Adrenal gland (tissue), 12 donors: Measurements from ENCODE around the gene CCNL1. TPM values are rescaled to one million over a fixed set of nuclear protein-coding genes. Genes with fewer than 3 reads are reported as not detected.
"Not testable (repeated sequence)": the region's sequence is repeated elsewhere in the genome, so short reads cannot be mapped to it uniquely, and the experiment has no call there.

Experiments
- DNase-seq, 7 donors: peaks; one replicate each; pipeline ENCODE4 v3.0.0-alpha.2; 2019 to 2020
- H3K27ac ChIP-seq, 5 donors: fragments of 200-600 bp; sonication (generic) in 4 of 5; 1 replicate in 3 of 5; 2 replicates in 2 of 5; pipeline versions ENCODE4 v1.5.1 to v1.8.0; 2016 to 2020; ENCODE audit warnings: mild to moderate bottlenecking in 1 of 5
- H3K27me3 ChIP-seq: fragments of 200-600 bp; 2 replicates; pipeline ENCODE4 v1.8.0; 2021
- H3K36me3 ChIP-seq, 2 donors: fragments of 200-600 bp; replicated peaks in 1 of 2; 1 replicate in 1 of 2; 2 replicates in 1 of 2; pipeline versions ENCODE4 v1.5.1 to v1.8.0; 2018 to 2022
- H3K4me1 ChIP-seq, 2 donors: fragments of 200-600 bp; replicated peaks in 1 of 2; 1 replicate in 1 of 2; 2 replicates in 1 of 2; pipeline versions ENCODE4 v1.5.1 to v1.8.0; 2018 to 2021
- H3K4me3 ChIP-seq, 4 donors: fragments of 200-600 bp; sonication (generic) in 3 of 4; one replicate each; pipeline ENCODE4 v1.5.1; 2016 to 2018
- H3K9me3 ChIP-seq, 3 donors: fragments of 200-600 bp; sonication (generic) in 1 of 3; replicated peaks in 1 of 3; 1 replicate in 2 of 3; 2 replicates in 1 of 3; pipeline versions ENCODE4 v1.5.1 to v1.8.0; 2016 to 2021
- CTCF ChIP-seq, 6 experiments: fragments of 450-650 bp in 4 of 6; fragments of 200-600 bp in 2 of 6; sonication (generic) in 1 of 6; IDR thresholded peaks; 1 replicate in 5 of 6; 2 replicates in 1 of 6; pipeline versions ENCODE4 v1.5.1 to v1.8.0; 2016 to 2021; ENCODE audit warnings: antibody characterized with exemption in 6 of 6, mild to moderate bottlenecking in 2 of 6, moderate library complexity in 1 of 6
- POLR2A ChIP-seq, 2 donors: fragments of 450-650 bp; IDR thresholded peaks; one replicate each; pipeline ENCODE4 v1.6.1; 2017; ENCODE audit warnings: antibody characterized with exemption in 2 of 2, mild to moderate bottlenecking in 2 of 2, moderate library complexity in 1 of 2
- WGBS, 4 donors: extraction: QIAGEN DNeasy Blood & Tissue Kit in 2 of 4; methylation state at CpG; one replicate each; pipeline versions ENCODE4 v1.1.5 to v1.1.7; 2013 to 2017; 5-methylcytosine and 5-hydroxymethylcytosine counted together
- intact Hi-C, 2 donors: fragments of 100-400 bp; cut with DNase I; formaldehyde crosslinking; loops; one replicate each; pipeline versions ENCODE4 v1.14.1 to v1.15.0; 2022 to 2023
- polyA plus RNA-seq, 3 donors: library from polyadenylated mRNA; stranded (reverse); fragments of 200-250 nt in 2 of 3; fragments of 350-450 nt in 1 of 3; fragmentation: Illumina TruSeq in 1 of 3; extraction: RNeasy Lipid Tissue Mini Kit (QIAGEN cat#74804) in 1 of 3; gene quantifications; one replicate each; pipeline ENCODE4 v1.2.3, GENCODE V29; 2013 to 2014
- total RNA-seq, 9 donors: library from RNA; depleted of rRNA in 4 of 9; stranded (reverse); fragments of >200 nt in 4 of 9; fragments of 120-200 nt in 1 of 9; fragmentation: NEBNext Ultra II Directional in 1 of 9; extraction: Animal tissue kit (Norgen Biotek cat#: 25700) in 1 of 9; gene quantifications; one replicate each; pipeline versions ENCODE4 v1.1.0 to v1.2.4, GENCODE V29; 2013 to 2023
- donor health status: healthy with polysubstance abuse.
- donor health status: Bipolar disorder and iron deficiency.
- donor health status: DM: yes; HTN: yes; CAD: no.
- donor health status: DM: no; HTN: no; CAD: no.
- donor health status: DM: no; HTN: no; CAD: no.
- donor health status: DM: yes; HTN: yes; CAD: no.

Gene CCNL1
- total and polyA plus RNA-seq, 12 donors, result 50.1 to 223 (median 105) TPM

DNA sequence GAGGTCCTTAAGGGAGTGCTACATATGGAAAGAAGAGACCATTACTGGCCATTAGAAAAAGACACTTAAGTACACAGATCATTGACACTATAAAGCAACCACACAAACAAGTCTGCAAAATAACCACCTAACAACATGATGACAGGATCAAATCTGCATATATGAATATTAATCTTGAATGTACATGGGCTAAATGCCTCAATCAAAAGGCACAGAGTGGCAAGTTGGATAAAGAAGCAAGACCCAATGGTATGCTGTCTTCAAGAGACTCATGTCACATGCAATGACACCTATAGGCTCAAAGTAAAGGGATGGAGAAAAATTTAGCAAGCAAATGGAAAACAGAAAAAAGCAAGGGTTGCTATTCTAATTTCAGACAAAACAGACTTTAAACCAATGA, 28.4 kb upstream of the CCNL1 start:
- intact Hi-C loops, result no loop called here
- no peak overlapping the region for H3K4me3 ChIP-seq
- H3K27me3 ChIP-seq, result no peaks in the 10 kb centered on the region
- no peaks in the 10 kb centered on the region for H3K4me1 ChIP-seq
- H3K27ac ChIP-seq, result no peak overlapping the region
- no peaks in the 10 kb centered on the region for H3K36me3 ChIP-seq
- no peak for TF ChIP-seq CTCF (IDR thresholded peaks at IDR 0.05)
- TF ChIP-seq POLR2A (IDR thresholded peaks at IDR 0.05), result no peak
- peaks cover 0 to 7% (median 0%) of the 10 kb centered on the region in 3 donors for H3K9me3 ChIP-seq
- no peak for DNase-seq

GRCh38 chr3:157182879-157183278, 22.9 kb upstream of the CCNL1 start:
- H3K36me3 ChIP-seq, result no peaks in the 10 kb centered on the region
- no peak overlapping the region for H3K4me3 ChIP-seq
- WGBS, 4 donors, result 90 to 98% (median 96%) methylated on average over 3 of the region's 3 CpGs
- no peak for TF ChIP-seq POLR2A (IDR thresholded peaks at IDR 0.05)
- no peak for TF ChIP-seq CTCF (IDR thresholded peaks at IDR 0.05)
- H3K4me1 ChIP-seq, result no peaks in the 10 kb centered on the region
- H3K9me3 ChIP-seq, result no peaks in the 10 kb centered on the region
- intact Hi-C loops, result no loop called here
- H3K27me3 ChIP-seq, result no peaks in the 10 kb centered on the region
- DNase-seq, result no peak
- H3K27ac ChIP-seq, result no peak overlapping the region

GRCh38 chr3:157180262-157180661, 20.3 kb upstream of the CCNL1 start:
- intact Hi-C loops, result no loop called here
- TF ChIP-seq POLR2A (IDR thresholded peaks at IDR 0.05) (no peak), CTCF (IDR thresholded peaks at IDR 0.05) (no peak)
- Histone ChIP-seq H3K27ac (no peak overlapping the region), H3K4me3 (no peak overlapping the region), H3K9me3 (no peaks in the 10 kb centered on the region), H3K4me1 (peaks cover 6 to 15% of the 10 kb centered on the region in 2 donors), H3K27me3 (no peaks in the 10 kb centered on the region), H3K36me3 (no peaks in the 10 kb centered on the region)
- DNase-seq, result no peak
- 96 to 100% (median 99%) methylated on average over 2 of the region's 2 CpGs for WGBS, 4 donors

DNA sequence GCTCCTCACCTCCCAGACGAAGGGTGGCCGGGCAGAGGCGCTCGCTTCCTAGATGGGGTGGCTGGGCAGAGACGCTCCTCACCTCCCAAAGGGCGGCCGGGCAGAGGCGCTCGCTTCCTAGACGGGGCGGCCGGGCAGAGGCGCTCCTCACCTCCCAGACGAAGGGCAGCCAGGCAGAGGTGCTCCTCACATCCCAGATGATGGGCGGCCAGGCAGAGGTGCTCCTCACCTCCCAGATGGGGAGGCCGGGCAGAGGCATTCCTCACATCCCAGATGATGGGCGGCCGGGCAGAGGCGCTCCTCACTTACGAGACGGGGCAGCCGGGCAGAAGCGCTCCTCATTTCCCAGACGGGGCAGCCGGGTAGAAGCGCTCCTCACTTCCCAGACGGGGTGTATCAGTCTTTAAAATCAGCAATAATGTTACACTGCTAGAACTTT, 19.4 kb upstream of the CCNL1 start:
- Histone ChIP-seq H3K27ac (no peak overlapping the region), H3K36me3 (no peaks in the 10 kb centered on the region), H3K4me1 (peaks cover 6 to 15% of the 10 kb centered on the region in 2 donors), H3K9me3 (no peaks in the 10 kb centered on the region), H3K27me3 (no peaks in the 10 kb centered on the region), H3K4me3 (no peak overlapping the region)
- DNase-seq, result no peak
- intact Hi-C loops, result no loop called here
- WGBS, 4 donors, result 97 to 100% (median 98%) methylated on average over 6 to 27 of the region's 27 CpGs
- no peak for TF ChIP-seq POLR2A (IDR thresholded peaks at IDR 0.05)

DNA sequence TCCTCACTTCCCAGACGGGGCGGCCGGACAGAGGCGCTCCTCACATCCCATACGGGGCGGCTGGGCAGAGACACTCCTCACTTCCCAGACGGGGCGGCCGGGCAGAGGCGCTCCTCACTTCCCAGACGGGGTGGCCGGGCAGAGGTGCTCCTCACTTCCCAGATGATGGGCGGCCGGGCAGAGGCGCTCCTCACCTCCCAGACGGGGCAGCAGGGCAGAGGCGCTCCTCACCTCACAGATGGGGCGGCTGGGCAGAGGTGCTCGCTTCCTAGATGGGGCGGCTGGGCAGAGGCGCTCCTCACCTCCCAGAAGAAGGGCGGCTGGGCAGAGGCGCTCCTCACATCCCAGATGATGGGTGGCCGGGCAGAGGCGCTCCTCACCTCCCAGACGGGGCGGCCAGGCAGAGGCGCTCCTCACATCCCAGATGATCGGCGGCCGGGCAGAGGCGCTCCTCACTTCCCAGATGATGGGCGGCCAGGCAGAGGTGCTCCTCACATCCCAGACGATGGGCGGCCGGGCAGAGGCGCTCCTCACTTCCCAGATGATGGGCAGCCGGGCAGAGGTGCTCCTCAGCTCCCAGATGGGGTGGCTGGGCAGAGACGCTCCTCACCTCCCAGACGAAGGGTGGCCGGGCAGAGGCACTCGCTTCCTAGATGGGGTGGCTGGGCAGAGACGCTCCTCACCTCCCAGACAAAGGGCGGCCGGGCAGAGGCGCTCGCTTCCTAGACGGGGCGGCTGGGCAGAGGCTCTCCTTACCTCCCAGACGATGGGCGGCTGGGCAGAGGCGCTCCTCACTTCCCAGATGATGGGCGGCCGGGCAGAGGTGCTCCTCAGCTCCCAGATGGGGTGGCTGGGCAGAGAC, 18.8 kb upstream of the CCNL1 start:
- 91 to 98% (median 96%) methylated on average over 15 to 54 of the region's 54 CpGs for WGBS, 4 donors
- H3K27ac ChIP-seq, intact Hi-C loops: not testable (repeated sequence)

GRCh38 chr3:157177801-157178453, 18.0 kb upstream of the CCNL1 start:
- H3K9me3 ChIP-seq, H3K4me3 ChIP-seq, intact Hi-C loops, H3K36me3 ChIP-seq, H3K27me3 ChIP-seq, DNase-seq, H3K27ac ChIP-seq: not testable (repeated sequence)
- peaks cover 6 to 21% of the 10 kb centered on the region in 2 donors for H3K4me1 ChIP-seq
- WGBS, 4 donors, result 77 to 84% (median 82%) methylated on average over 8 to 9 of the region's 9 CpGs

More for the DNA sequence above, 18.8 kb upstream of the CCNL1 start:
- not testable (repeated sequence) for H3K27me3 ChIP-seq, DNase-seq, H3K36me3 ChIP-seq, H3K4me3 ChIP-seq, H3K9me3 ChIP-seq
- peaks cover 6 to 21% of the 10 kb centered on the region in 2 donors for H3K4me1 ChIP-seq
